ENCODE results near the gene LAMP1. TPM values are rescaled to one million over a fixed set of nuclear protein-coding genes. Genes with fewer than 3 reads are reported as not detected.

LAMP1 gene
- total RNA-seq, 2 experiments from 2014 or later, result 81.1 TPM

DNA sequence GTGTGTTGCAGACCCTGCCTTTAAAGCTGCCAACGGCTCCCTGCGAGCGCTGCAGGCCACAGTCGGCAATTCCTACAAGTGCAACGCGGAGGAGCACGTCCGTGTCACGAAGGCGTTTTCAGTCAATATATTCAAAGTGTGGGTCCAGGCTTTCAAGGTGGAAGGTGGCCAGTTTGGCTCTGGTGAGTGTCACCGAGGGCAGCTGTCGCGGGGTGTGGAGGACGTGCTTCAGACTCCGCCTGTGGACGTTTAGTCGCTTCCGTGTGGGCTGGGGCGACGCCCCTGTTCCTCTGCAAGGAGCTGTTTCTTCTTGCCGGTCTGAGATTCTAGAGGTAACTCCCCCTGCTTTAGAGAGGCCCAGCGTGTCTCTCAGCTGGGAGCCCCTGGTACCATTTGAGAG, 24.5 kb downstream of the LAMP1 start:
- CTCF ChIA-PET, result no interaction called here
- H3K9me3 Mint-ChIP-seq (ENCODE audit: insufficient read depth), result no peaks in the 10 kb centered on the region
- no peak overlapping the region for H3K27ac Mint-ChIP-seq
- no peak overlapping the region for H3K4me3 Mint-ChIP-seq
- H3K4me1 Mint-ChIP-seq (ENCODE audit: low read depth), result no peaks in the 10 kb centered on the region
- H3K27me3 Mint-ChIP-seq (ENCODE audit: low read depth), result no peaks in the 10 kb centered on the region
- ATAC-seq (no peak), DNase-seq (no peak)
- peaks cover 36% of the 10 kb centered on the region for H3K36me3 Mint-ChIP-seq (ENCODE audit: low read depth)
- POLR2A ChIA-PET, result no interaction called here

DNA sequence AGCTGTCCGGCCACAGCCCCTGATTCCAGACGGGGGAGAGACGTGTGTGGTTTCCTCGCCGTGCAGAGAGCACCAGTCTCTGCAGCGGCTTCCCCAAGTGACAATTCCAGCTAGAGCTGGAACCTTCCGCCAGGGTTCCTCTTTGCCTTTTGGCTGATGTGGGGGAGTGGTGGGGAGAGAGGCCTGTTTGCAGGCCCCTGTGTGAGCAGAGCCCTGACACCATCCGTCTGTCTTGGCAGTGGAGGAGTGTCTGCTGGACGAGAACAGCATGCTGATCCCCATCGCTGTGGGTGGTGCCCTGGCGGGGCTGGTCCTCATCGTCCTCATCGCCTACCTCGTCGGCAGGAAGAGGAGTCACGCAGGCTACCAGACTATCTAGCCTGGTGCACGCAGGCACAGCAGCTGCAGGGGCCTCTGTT, 25.0 kb downstream of the LAMP1 start:
- ChIA-PET CTCF (no interaction called here), POLR2A (no interaction called here)
- no peak overlapping the region for H3K27ac Mint-ChIP-seq
- no peaks in the 10 kb centered on the region for H3K4me1 Mint-ChIP-seq (ENCODE audit: low read depth)
- H3K4me3 Mint-ChIP-seq, result no peak overlapping the region
- H3K27me3 Mint-ChIP-seq (ENCODE audit: low read depth), result no peaks in the 10 kb centered on the region
- peaks cover 34% of the 10 kb centered on the region for H3K36me3 Mint-ChIP-seq (ENCODE audit: low read depth)
- H3K9me3 Mint-ChIP-seq (ENCODE audit: insufficient read depth), result no peaks in the 10 kb centered on the region
- DNase-seq (no peak), ATAC-seq (no peak)

DNA sequence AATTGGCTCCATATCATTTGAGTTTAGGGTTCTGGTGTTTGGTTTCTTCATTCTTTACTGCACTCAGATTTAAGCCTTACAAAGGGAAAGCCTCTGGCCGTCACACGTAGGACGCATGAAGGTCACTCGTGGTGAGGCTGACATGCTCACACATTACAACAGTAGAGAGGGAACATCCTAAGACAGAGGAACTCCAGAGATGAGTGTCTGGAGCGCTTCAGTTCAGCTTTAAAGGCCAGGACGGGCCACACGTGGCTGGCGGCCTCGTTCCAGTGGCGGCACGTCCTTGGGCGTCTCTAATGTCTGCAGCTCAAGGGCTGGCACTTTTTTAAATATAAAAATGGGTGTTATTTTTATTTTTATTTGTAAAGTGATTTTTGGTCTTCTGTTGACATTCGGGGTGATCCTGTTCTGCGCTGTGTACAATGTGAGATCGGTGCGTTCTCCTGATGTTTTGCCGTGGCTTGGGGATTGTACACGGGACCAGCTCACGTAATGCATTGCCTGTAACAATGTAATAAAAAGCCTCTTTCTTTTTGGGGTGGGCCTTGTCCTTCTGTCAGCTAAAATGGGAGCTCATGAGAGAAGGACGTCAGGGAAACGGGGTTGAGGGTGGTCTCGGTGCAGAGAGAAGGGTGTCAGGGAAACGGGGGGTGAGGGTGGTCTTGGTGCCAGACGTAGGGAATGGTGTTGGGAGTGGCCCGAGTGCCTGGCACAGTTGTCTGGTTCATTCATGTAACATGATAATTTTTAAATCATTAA, 26.0 kb downstream of the LAMP1 start:
- ATAC-seq (no peak), DNase-seq (no peak)
- H3K36me3 Mint-ChIP-seq (ENCODE audit: low read depth), result peaks cover 32% of the 10 kb centered on the region
- H3K27ac Mint-ChIP-seq, result no peak overlapping the region
- POLR2A ChIA-PET, result interaction anchor here (0.6 kb wide), 1 partner anchor 20 kb away, joined by 3 read pairs; no protein-coding TSS in a partner anchor
- no peaks in the 10 kb centered on the region for H3K27me3 Mint-ChIP-seq (ENCODE audit: low read depth)
- no peaks in the 10 kb centered on the region for H3K9me3 Mint-ChIP-seq (ENCODE audit: insufficient read depth)
- peaks cover 1% of the 10 kb centered on the region for H3K4me1 Mint-ChIP-seq (ENCODE audit: low read depth)
- H3K4me3 Mint-ChIP-seq, result no peak overlapping the region
- CTCF ChIA-PET, result no interaction called here

DNA sequence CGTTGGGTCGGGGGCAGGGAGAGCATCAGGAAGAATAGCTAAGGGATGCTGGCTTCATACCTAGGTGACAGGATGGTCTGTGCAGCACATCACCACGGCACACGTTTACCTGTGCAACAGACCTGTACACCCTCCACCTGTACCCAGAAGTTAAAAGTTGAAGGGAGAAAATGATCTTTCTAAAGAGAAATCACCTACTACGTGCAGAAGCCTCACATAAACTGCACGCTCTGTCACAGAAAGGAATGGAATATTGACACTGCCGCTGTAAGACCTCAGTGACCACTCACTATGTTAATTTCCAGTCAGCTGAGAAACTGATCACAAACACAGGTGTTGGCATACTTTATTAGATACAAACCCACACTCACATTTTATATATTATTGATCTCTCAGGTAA, 26.8 kb downstream of the LAMP1 start:
- no peak for ATAC-seq
- DNase-seq, result no peak
- H3K27ac Mint-ChIP-seq, result no peak overlapping the region
- no peaks in the 10 kb centered on the region for H3K27me3 Mint-ChIP-seq (ENCODE audit: low read depth)
- peaks cover 32% of the 10 kb centered on the region for H3K36me3 Mint-ChIP-seq (ENCODE audit: low read depth)
- H3K9me3 Mint-ChIP-seq (ENCODE audit: insufficient read depth), result no peaks in the 10 kb centered on the region
- ChIA-PET POLR2A (no interaction called here), CTCF (no interaction called here)
- H3K4me3 Mint-ChIP-seq, result no peak overlapping the region
- peaks cover 2% of the 10 kb centered on the region for H3K4me1 Mint-ChIP-seq (ENCODE audit: low read depth)

DNA sequence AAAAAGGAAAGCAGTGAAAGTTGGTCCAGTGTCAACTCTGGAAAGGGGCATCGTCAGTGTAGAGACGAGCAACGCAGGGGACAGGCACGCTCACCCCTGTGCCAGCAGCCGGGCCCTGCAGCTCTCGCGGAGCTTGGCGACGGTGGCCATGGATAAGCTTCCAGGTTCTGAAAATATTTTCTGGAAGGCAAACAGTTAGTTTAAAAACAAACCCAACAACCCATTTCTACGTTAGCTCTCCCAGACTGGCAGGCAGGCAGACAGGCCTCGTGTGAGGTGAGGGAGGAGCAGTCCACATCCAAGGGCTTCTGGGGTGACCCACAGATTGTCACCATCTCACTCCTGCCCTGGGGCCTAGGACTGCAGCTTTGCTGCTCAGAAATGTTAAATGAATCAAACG, 27.4 kb downstream of the LAMP1 start:
- no peaks in the 10 kb centered on the region for H3K27me3 Mint-ChIP-seq (ENCODE audit: low read depth)
- H3K4me1 Mint-ChIP-seq (ENCODE audit: low read depth), result peaks cover 2% of the 10 kb centered on the region
- no peaks in the 10 kb centered on the region for H3K9me3 Mint-ChIP-seq (ENCODE audit: insufficient read depth)
- ATAC-seq (no peak), DNase-seq (no peak)
- peaks cover 32% of the 10 kb centered on the region for H3K36me3 Mint-ChIP-seq (ENCODE audit: low read depth)
- ChIA-PET CTCF (no interaction called here), POLR2A (no interaction called here)
- H3K4me3 Mint-ChIP-seq, result no peak overlapping the region
- no peak overlapping the region for H3K27ac Mint-ChIP-seq

DNA sequence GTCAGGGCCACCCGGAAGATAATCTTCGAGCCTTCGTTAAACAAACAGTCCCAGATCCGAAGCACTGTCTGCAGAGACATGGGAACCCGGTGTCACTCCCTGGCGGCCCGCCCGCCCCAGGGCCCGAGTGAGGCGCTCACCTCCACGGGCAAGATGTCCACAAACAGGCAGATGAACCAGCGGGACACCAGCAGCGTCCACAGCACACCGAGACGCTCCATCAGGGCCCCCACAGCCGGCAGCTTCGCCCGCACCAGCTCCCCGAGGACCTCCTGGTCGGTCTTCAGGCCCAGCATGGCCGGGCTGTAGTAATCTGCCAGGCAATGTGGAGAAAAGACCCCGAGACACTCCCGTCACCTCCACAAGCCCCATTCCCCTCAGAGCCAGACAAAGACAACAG, 28.7 kb downstream of the LAMP1 start:
- no peaks in the 10 kb centered on the region for H3K27me3 Mint-ChIP-seq (ENCODE audit: low read depth)
- DNase-seq, result no peak
- H3K9me3 Mint-ChIP-seq (ENCODE audit: insufficient read depth), result no peaks in the 10 kb centered on the region
- H3K36me3 Mint-ChIP-seq (ENCODE audit: low read depth), result peaks cover 23% of the 10 kb centered on the region
- ATAC-seq, result no peak
- ChIA-PET POLR2A (no interaction called here), CTCF (no interaction called here)
- H3K4me3 Mint-ChIP-seq, result no peak overlapping the region
- peaks cover 2% of the 10 kb centered on the region for H3K4me1 Mint-ChIP-seq (ENCODE audit: low read depth)
- H3K27ac Mint-ChIP-seq, result no peak overlapping the region

DNA sequence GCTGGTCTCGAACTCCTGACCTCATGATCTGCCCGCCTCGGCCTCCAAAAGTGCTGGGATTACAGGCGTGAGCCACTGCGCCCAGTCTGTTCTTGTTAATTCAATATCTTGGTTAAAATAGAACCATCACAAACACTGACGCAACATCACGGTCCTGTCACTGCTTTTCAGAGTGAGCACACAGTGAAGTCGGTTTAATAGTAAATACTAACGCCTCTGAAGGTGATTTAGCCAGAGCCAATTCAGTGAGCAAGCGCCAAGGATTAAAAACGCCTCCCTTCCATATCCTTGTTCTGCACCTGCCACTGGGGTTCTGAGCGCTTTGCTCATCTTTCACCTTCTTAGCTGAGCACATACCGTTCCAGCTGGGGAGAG, 30.3 kb downstream of the LAMP1 start:
- ChIA-PET CTCF (no interaction called here), POLR2A (interaction anchor here (0.6 kb wide), 1 partner anchor 13 kb away, joined by 3 read pairs; no protein-coding TSS in a partner anchor)
- H3K27ac Mint-ChIP-seq, result no peak overlapping the region
- ATAC-seq (no peak), DNase-seq (no peak)
- H3K36me3 Mint-ChIP-seq (ENCODE audit: low read depth), result peaks cover 11% of the 10 kb centered on the region
- peaks cover 2% of the 10 kb centered on the region for H3K4me1 Mint-ChIP-seq (ENCODE audit: low read depth)
- H3K27me3 Mint-ChIP-seq (ENCODE audit: low read depth), result no peaks in the 10 kb centered on the region
- H3K4me3 Mint-ChIP-seq, result no peak overlapping the region
- H3K9me3 Mint-ChIP-seq (ENCODE audit: insufficient read depth), result no peaks in the 10 kb centered on the region

DNA sequence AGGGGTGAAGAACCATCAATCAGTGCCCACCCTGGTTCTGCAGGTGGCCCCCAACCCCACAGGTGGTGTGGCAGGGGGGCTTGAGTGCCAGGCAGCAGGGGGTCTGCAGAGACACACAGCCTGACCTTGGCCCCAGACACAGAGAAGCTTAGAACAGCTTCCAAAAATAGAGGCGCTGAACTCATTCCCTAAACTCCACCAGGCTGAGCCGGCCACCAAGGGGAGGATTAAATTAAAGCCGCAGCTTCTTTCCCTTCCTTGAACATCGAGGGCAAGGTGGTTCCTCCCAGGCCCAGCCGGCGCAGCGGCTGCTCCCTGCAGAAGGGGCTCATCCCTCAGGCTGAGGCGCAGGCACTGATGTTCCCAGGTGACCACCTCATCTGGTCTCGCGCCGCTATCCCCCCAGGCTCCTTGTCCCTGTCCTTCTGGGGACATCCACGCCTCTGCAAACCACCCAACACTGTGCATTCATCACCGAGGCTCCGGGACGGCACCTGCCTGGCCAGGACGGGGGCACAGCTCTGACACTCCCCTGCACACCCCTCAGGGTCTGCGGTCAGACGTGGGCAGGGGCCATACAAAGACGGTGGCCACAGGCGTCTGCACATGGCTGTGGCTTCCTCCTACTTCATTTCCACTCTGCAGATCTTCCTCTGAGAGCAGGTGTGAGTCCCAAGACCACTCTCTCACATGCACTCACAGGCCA, 30.9 kb downstream of the LAMP1 start:
- DNase-seq, result no peak
- peak; percentile 35 for ATAC-seq
- CTCF ChIA-PET, result no interaction called here

DNA sequence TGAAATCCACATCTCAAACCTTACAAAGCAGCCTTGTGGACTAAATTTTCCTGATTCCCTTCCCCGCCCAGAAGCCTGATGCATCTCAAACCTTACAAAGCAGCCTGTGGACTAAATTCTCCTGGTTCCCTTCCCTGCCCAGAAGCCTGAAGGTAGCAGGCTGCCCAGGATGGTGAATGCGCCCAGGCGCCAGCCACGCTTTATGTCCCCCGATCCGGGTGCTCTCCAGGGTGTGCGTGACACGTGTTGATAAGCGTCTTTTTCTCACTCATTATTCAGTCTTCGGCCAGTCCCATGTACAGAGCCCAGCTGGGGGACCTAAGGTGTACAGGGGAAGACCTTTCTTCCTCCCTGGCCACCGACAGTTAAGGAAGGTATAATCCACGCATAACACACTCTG, 31.8 kb downstream of the LAMP1 start:
- Mint-ChIP-seq H3K36me3 (ENCODE audit: low read depth) (peaks cover 1% of the 10 kb centered on the region), H3K9me3 (ENCODE audit: insufficient read depth) (no peaks in the 10 kb centered on the region), H3K4me3 (no peak overlapping the region), H3K27me3 (ENCODE audit: low read depth) (no peaks in the 10 kb centered on the region), H3K4me1 (ENCODE audit: low read depth) (peaks cover 2% of the 10 kb centered on the region), H3K27ac (no peak overlapping the region)
- ChIA-PET CTCF (no interaction called here), POLR2A (no interaction called here)
- no peak for DNase-seq
- ATAC-seq, result no peak

More for the DNA sequence above, 30.9 kb downstream of the LAMP1 start:
- Mint-ChIP-seq H3K27ac (no peak overlapping the region), H3K4me3 (no peak overlapping the region), H3K9me3 (ENCODE audit: insufficient read depth) (no peaks in the 10 kb centered on the region), H3K27me3 (ENCODE audit: low read depth) (no peaks in the 10 kb centered on the region), H3K4me1 (ENCODE audit: low read depth) (peaks cover 2% of the 10 kb centered on the region), H3K36me3 (ENCODE audit: low read depth) (peaks cover 9% of the 10 kb centered on the region)
- POLR2A ChIA-PET, result interaction anchor here (0.6 kb wide), 1 partner anchor 13 kb away, joined by 3 read pairs; no protein-coding TSS in a partner anchor

DNA sequence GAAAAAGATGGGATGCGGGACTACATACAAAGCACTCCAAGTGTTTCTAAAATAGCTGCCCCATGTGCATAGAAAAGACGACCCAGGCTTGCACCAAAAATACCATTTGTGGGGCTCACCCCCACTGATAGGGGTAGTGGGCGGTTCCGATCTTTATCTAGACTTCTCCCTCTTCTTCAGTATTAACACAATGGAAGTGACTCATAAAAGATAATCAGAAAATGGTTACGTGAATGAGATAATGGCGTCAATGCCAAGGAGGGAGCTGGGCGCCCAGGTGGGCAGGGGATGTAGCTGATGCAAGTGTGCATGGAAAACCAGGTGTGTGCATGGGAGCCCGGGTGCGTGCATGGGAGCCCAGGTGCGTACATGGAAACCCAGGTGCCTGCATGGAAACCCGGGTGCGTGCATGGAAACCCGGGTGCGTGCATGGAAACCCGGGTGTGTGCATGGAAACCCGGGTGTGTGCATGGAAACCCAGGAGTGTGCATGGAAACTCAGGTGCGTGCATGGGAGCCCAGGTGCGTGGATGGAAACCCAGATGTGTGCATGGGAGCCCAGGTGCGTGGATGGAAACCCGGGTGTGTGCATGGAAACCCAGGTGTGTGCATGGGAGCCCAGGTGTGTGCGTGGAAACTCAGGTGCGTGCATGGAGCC, 32.7 kb downstream of the LAMP1 start:
- DNase-seq, result no peak
- Mint-ChIP-seq H3K27me3 (ENCODE audit: low read depth) (no peaks in the 10 kb centered on the region), H3K36me3 (ENCODE audit: low read depth) (no peaks in the 10 kb centered on the region), H3K4me1 (ENCODE audit: low read depth) (peaks cover 2% of the 10 kb centered on the region), H3K9me3 (ENCODE audit: insufficient read depth) (no peaks in the 10 kb centered on the region), H3K4me3 (no peak overlapping the region), H3K27ac (no peak overlapping the region)
- ATAC-seq, result no peak
- ChIA-PET CTCF (no interaction called here), POLR2A (no interaction called here)

DNA sequence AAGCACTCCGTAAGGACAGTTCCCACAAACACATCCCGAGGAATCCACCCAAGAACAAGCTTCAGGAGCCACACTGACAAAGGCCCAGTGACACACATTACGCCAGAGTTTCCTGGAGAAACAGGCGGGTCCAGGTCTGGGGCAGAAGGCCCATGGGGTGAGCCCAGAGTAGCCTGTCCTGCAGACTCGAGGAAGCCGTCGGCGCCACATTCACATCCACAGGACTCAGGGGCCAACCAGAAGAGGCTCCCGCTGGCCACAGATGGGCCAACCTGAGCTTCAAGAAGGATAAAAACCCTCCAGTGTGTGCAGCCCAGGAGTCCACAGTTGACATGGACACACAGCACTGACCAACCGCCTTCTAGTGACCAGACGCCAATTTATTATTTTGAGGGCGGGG, 35.6 kb downstream of the LAMP1 start:
- no peaks in the 10 kb centered on the region for H3K27me3 Mint-ChIP-seq (ENCODE audit: low read depth)
- no peak overlapping the region for H3K27ac Mint-ChIP-seq
- DNase-seq (no peak), ATAC-seq (no peak)
- H3K9me3 Mint-ChIP-seq (ENCODE audit: insufficient read depth), result no peaks in the 10 kb centered on the region
- ChIA-PET POLR2A (no interaction called here), CTCF (no interaction called here)
- peaks cover 2% of the 10 kb centered on the region for H3K4me1 Mint-ChIP-seq (ENCODE audit: low read depth)
- no peaks in the 10 kb centered on the region for H3K36me3 Mint-ChIP-seq (ENCODE audit: low read depth)
- H3K4me3 Mint-ChIP-seq, result no peak overlapping the region

DNA sequence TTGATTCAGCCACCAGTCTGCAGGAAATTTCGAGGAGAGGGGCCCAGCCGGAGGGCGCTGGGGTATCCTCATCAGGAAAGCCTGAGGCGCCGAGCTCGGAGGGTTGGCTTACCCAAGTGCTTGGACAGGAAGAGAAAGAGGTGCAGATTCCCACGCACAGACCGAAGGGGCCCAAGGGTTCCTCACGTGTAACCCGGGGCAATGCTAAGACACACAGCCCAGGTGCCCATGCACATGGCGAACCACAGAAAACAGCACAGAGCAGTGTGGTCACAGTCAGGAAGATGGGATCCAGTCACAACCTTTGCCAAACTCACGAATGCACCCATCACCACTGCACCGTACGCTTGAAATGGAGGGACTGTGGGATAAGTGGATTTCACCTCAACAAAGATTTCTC, 36.0 kb downstream of the LAMP1 start:
- Mint-ChIP-seq H3K4me3 (no peak overlapping the region), H3K36me3 (ENCODE audit: low read depth) (no peaks in the 10 kb centered on the region), H3K9me3 (ENCODE audit: insufficient read depth) (no peaks in the 10 kb centered on the region), H3K27ac (no peak overlapping the region), H3K4me1 (ENCODE audit: low read depth) (peaks cover 1% of the 10 kb centered on the region), H3K27me3 (ENCODE audit: low read depth) (no peaks in the 10 kb centered on the region)
- ATAC-seq, result no peak
- DNase-seq, result no peak
- ChIA-PET CTCF (no interaction called here), POLR2A (no interaction called here)

Data from activated CD8-positive, alpha-beta T cell treated with anti-CD3 and anti-CD28 coated beads, Interleukin-2, amount 10 ng/mL, durations not matched to agents 7 days and 5 days (primary cell).